K562 (cell line): Measurements from ENCODE around the gene RARRES1. TPM values are rescaled to one million over a fixed set of nuclear protein-coding genes. Genes with fewer than 3 reads are reported as not detected.
A peak's percentile ranks its signal among the peaks of the same experiment; 100 is the strongest.

Experiments used
- ATAC-seq: fragments of 200-7000 bp; cut with Tn5 transposase; 3 replicates; pipeline ENCODE4 v1.9.1; 2020; ENCODE audit warnings: moderate library complexity
- BruUV-seq: library from RNA; stranded (reverse); fragments of 400-500 nt; replicated peaks from 2 replicates; lab custom pipeline; 2021; lab: Mats Ljungman, UMichigan
- CTCF ChIA-PET: fragments of 300-600 bp; formaldehyde crosslinking; extraction: SDS; loops from one replicate; lab custom pipeline; 2021; ENCODE audit warnings: low intra/inter-chr PET ratio; lab: Yijun Ruan, JAX
- POLR2A ChIA-PET: fragments of 300-600, 350-650 bp; sonication (Branson Sonifier 250); formaldehyde crosslinking; extraction: SDS; loops from one replicate; lab custom pipeline; 2021; ENCODE audit warnings: antibody characterized with exemption, inconsistent platforms; lab: Yijun Ruan, JAX
- DNase-seq, 4 experiments: peaks; one replicate each; pipeline versions ENCODE4 v3.0.0 to v3.0.0-alpha.2; 2011 to 2018; ENCODE audit warnings: low spot score in 3 of 4, mixed read lengths in 3 of 4; ENCODE audit errors: extremely low read depth in 1 of 4
- FAIRE-seq: peaks from 2 replicates; lab custom pipeline; 2011; peaks lifted over from hg19 to GRCh38; lab: Jason Lieb, UNC
- H2AFZ ChIP-seq: 2 replicates; pipeline ENCODE4 v1.6.0; 2011; ENCODE audit warnings: low read depth, low read length, control low read depth, inconsistent platforms
- H3K27ac ChIP-seq: fragments of 200-600 bp; 3 replicates; pipeline ENCODE4 v1.8.0; 2011; ENCODE audit warnings: low read depth, mild to moderate bottlenecking, control low read depth, inconsistent platforms, low read length, moderate library complexity, mixed read lengths; ENCODE audit errors: extremely low read depth
- H3K27me3 ChIP-seq, 2 experiments: fragments of 300-600 bp in 1 of 2; 2 replicates in 1 of 2; 3 replicates in 1 of 2; pipeline versions ENCODE4 v1.6.0 to v1.8.0; 2011; ENCODE audit warnings: inconsistent platforms in 2 of 2, low read length in 2 of 2, mild to moderate bottlenecking in 1 of 2, mixed read lengths in 1 of 2, moderate library complexity in 1 of 2; ENCODE audit not compliant: control insufficient read depth in 2 of 2, insufficient read depth in 2 of 2
- H3K36me3 ChIP-seq: fragments of 300-600 bp; 3 replicates; pipeline ENCODE4 v1.8.0; 2011; ENCODE audit warnings: mild to moderate bottlenecking, low read length, inconsistent platforms; ENCODE audit not compliant: control insufficient read depth, insufficient read depth
- H3K4me1 ChIP-seq, 2 experiments: fragments of 200-600 bp in 1 of 2; replicated peaks in 1 of 2; 2 replicates in 1 of 2; 3 replicates in 1 of 2; pipeline versions ENCODE4 v1.5.1 to v1.8.0; 2011; ENCODE audit warnings: inconsistent platforms in 2 of 2, low read length in 2 of 2, mild to moderate bottlenecking in 1 of 2, mixed read lengths in 1 of 2, moderate library complexity in 1 of 2; ENCODE audit not compliant: control insufficient read depth in 2 of 2, insufficient read depth in 2 of 2
- H3K4me2 ChIP-seq: 2 replicates; pipeline ENCODE4 v1.6.1; 2011; ENCODE audit warnings: low read length, control low read depth, inconsistent platforms, mixed read lengths; ENCODE audit not compliant: insufficient read depth
- H3K4me3 ChIP-seq: fragments of 200-600 bp; sonication (generic), shearing (Covaris generic); 2 replicates; pipeline ENCODE4 v1.5.1; 2016; ENCODE audit warnings: control low read depth, inconsistent platforms
- H3K79me2 ChIP-seq: fragments of 200-600 bp; 3 replicates; pipeline ENCODE4 v1.8.0; 2011; ENCODE audit warnings: low read length, inconsistent platforms; ENCODE audit not compliant: control insufficient read depth, insufficient read depth
- H3K9ac ChIP-seq, 2 experiments: 2 replicates each; pipeline versions ENCODE4 v1.6.0 to v1.6.1; 2011; ENCODE audit warnings: low read depth in 2 of 2, low read length in 2 of 2, control low read depth in 1 of 2, inconsistent platforms in 1 of 2, mild to moderate bottlenecking in 1 of 2, mixed read lengths in 1 of 2; ENCODE audit not compliant: insufficient read depth in 1 of 2
- H3K9me1 ChIP-seq: one replicate; pipeline ENCODE4 v1.6.0; 2011; ENCODE audit warnings: inconsistent platforms, mild to moderate bottlenecking, low read length, moderate library complexity; ENCODE audit not compliant: control insufficient read depth, insufficient read depth
- H3K9me3 ChIP-seq: replicated peaks from 2 replicates; pipeline ENCODE4 v1.5.1; 2011; ENCODE audit warnings: low read depth, low read length, inconsistent platforms; ENCODE audit not compliant: control insufficient read depth, insufficient read depth
- H4K20me1 ChIP-seq: replicated peaks from 2 replicates; pipeline ENCODE4 v1.6.1; 2011; ENCODE audit warnings: low read length, inconsistent platforms, mixed read lengths; ENCODE audit not compliant: control insufficient read depth, insufficient read depth
- ARHGAP35 ChIP-seq: fragments of 450-650 bp; IDR thresholded peaks from 2 replicates; pipeline ENCODE4 v1.6.1; 2018; ENCODE audit not compliant: partially characterized antibody
- CBFB ChIP-seq: sonication (generic); formaldehyde crosslinking; IDR thresholded peaks from 2 replicates; pipeline ENCODE4 v1.4.0; 2020; ENCODE audit warnings: mild to moderate bottlenecking, missing genetic modification reagents
- KLF6 ChIP-seq: fragments of 250-450 bp; sonication (Bioruptor Pico); IDR thresholded peaks from 2 replicates; pipeline ENCODE4 v1.4.0; 2020; ENCODE audit warnings: mild to moderate bottlenecking, moderate library complexity, borderline replicate concordance
- MTA1 ChIP-seq: fragments of 450-650 bp; IDR thresholded peaks from 2 replicates; pipeline ENCODE4 v1.6.1; 2017; ENCODE audit warnings: borderline replicate concordance
- MTA2 ChIP-seq: fragments of 450-650 bp; IDR thresholded peaks from 2 replicates; pipeline ENCODE4 v1.6.1; 2016; ENCODE audit warnings: low read depth
- TAF1 ChIP-seq: IDR thresholded peaks from 2 replicates; pipeline ENCODE4 v1.6.1; 2011; ENCODE audit warnings: mild to moderate bottlenecking, low read length, moderate library complexity; ENCODE audit not compliant: insufficient read depth, control insufficient read depth, severe bottlenecking; ENCODE audit errors: extremely low read depth
- TEAD4 ChIP-seq, 2 experiments: sonication (generic) in 1 of 2; formaldehyde crosslinking in 1 of 2; IDR thresholded peaks; 2 replicates each; pipeline versions ENCODE4 v1.6.1 to v1.8.0; 2012 to 2022; ENCODE audit warnings: borderline replicate concordance in 1 of 2, inconsistent platforms in 1 of 2, low read length in 1 of 2, mild to moderate bottlenecking in 1 of 2, missing genetic modification reagents in 1 of 2
- ZFX ChIP-seq: sonication (generic); formaldehyde crosslinking; IDR thresholded peaks from 2 replicates; pipeline ENCODE4 v1.8.0; 2022; ENCODE audit warnings: mild to moderate bottlenecking, missing genetic modification reagents, moderate library complexity
- ZNF134 ChIP-seq: fragments of 250-450 bp; sonication (Bioruptor Pico); conservative IDR thresholded peaks from 2 replicates; pipeline ENCODE4 v1.4.0; 2020
- ZNF707 ChIP-seq: fragments of 250-450 bp; sonication (Bioruptor Pico); conservative IDR thresholded peaks from 2 replicates; pipeline ENCODE4 v1.8.0; 2022; ENCODE audit warnings: inconsistent platforms, mild to moderate bottlenecking, moderate library complexity
- WGBS: fragments of 100-300 bp; shearing (Covaris generic); methylation state at CpG from one replicate; pipeline ENCODE4 v1.1.6; 2016; ENCODE audit warnings: low coverage, mixed read lengths; ENCODE audit not compliant: insufficient coverage; ENCODE audit errors: missing lambda C conversion rate; 5-methylcytosine and 5-hydroxymethylcytosine counted together
- in situ Hi-C: fragments of 300-500 bp; cut with MboI; formaldehyde crosslinking; loops from 4 replicates; pipeline ENCODE4 v1.15.0; 2018; ENCODE audit warnings: inconsistent platforms, mixed read lengths
- intact Hi-C: fragments of 100-400 bp; cut with micrococcal nuclease; formaldehyde crosslinking; loops from 2 replicates; pipeline ENCODE4 v1.14.2; 2022
- polyA plus RNA-seq, 8 experiments: library from polyadenylated mRNA; depleted of rRNA in 4 of 8; stranded (reverse) in 5 of 8; unstranded in 3 of 8; fragments of >200 nt; fragmentation: Nextera tagmentation in 2 of 8; fragmentation: Illumina TruSeq in 1 of 8; extraction: Ambion mirVana in 2 of 8; extraction: Trizol in 1 of 8; gene quantifications; 2 replicates each; pipeline versions ENCODE4 v1.2.1 to v1.2.3, GENCODE V29; 2011 to 2014; ENCODE audit warnings: inconsistent platforms in 1 of 8, missing spikeins in 1 of 8
- total RNA-seq, 7 experiments: library from RNA; depleted of rRNA in 6 of 7; stranded (reverse); fragments of >200 nt in 6 of 7; fragmentation: Illumina TruSeq in 2 of 7; extraction: Trizol in 2 of 7; gene quantifications; 2 replicates each; pipeline versions ENCODE4 v1.2.1 to v1.2.3, GENCODE V29; 2011 to 2021; ENCODE audit warnings: low replicate concordance in 1 of 7
- TF ChIP-seq, protein P1 (sequence below): sonication (generic); formaldehyde crosslinking; IDR thresholded peaks from 2 replicates; pipeline ENCODE4 v1.4.0; 2020; ENCODE audit warnings: mild to moderate bottlenecking, missing genetic modification reagents
- TF ChIP-seq, protein P2 (sequence below): fragments of 250-450 bp; sonication (Bioruptor Pico); IDR thresholded peaks from 2 replicates; pipeline ENCODE4 v1.6.1; 2021; ENCODE audit warnings: mild to moderate bottlenecking

RARRES1 gene
- total and polyA plus RNA-seq, 9 of the 15 experiments (the other 6 are each of a cell fraction or from before 2014, with no cell fraction given): not detected

- no peak overlapping the region; the same call in 1 of the 2 replicates for H3K4me2 ChIP-seq
- intact Hi-C loops (no loop called here), in situ Hi-C loops (no loop called here)
- ChIA-PET CTCF (no interaction called here), POLR2A (interaction anchor here (1.4 kb wide), 1 partner anchor 16 kb away, joined by 3 read pairs; no protein-coding TSS in a partner anchor)
- no peaks in the 10 kb centered on the region for H3K9me1 ChIP-seq
- ATAC-seq (no peak), DNase-seq (no peak), FAIRE-seq (no peak)
- H3K9me3 ChIP-seq: no peaks in the 10 kb centered on the region
- no peak overlapping the region for H2AFZ ChIP-seq
- no peaks in the 10 kb centered on the region for H4K20me1 ChIP-seq
- peaks cover 22% of the 10 kb centered on the region; the same call in 2 of the 3 replicates for H3K36me3 ChIP-seq
- H3K4me1 ChIP-seq: peaks cover 19 to 31% of the 10 kb centered on the region in 2 experiments; a peak in 3 of 5 replicates
- H3K9ac ChIP-seq: peak overlapping the region in 1 of 2 experiments; percentile 37; a peak in 1 of 4 replicates
- no peak overlapping the region for H3K4me3 ChIP-seq
- H3K27ac ChIP-seq: no peak overlapping the region
- H3K27me3 ChIP-seq: no peaks in the 10 kb centered on the region
- no TSS peak for BruUV-seq
- WGBS: 84% methylated on average over 5 of the region's 6 CpGs
- no peaks in the 10 kb centered on the region for H3K79me2 ChIP-seq
- TF ChIP-seq ZNF707 (CRISPR knock-in tag) (no peak), MTA1 (no peak), TEAD4 (IDR thresholded peaks at IDR 0.05; ENCODE audit: low read length) (no peak), TEAD4 (CRISPR knock-in tag; IDR thresholded peaks at IDR 0.05; ENCODE audit: borderline replicate concordance) (no peak), ZFX (CRISPR knock-in tag) (no peak), ARHGAP35 (no peak), ZNF134 (CRISPR knock-in tag) (no peak), CBFB (CRISPR knock-in tag) (no peak), MTA2 (no peak), TAF1 (no peak), KLF6 (CRISPR knock-in tag) (no peak)
- TF ChIP-seq, protein P1, sequence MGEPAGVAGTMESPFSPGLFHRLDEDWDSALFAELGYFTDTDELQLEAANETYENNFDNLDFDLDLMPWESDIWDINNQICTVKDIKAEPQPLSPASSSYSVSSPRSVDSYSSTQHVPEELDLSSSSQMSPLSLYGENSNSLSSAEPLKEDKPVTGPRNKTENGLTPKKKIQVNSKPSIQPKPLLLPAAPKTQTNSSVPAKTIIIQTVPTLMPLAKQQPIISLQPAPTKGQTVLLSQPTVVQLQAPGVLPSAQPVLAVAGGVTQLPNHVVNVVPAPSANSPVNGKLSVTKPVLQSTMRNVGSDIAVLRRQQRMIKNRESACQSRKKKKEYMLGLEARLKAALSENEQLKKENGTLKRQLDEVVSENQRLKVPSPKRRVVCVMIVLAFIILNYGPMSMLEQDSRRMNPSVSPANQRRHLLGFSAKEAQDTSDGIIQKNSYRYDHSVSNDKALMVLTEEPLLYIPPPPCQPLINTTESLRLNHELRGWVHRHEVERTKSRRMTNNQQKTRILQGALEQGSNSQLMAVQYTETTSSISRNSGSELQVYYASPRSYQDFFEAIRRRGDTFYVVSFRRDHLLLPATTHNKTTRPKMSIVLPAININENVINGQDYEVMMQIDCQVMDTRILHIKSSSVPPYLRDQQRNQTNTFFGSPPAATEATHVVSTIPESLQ (CRISPR knock-in tag): no peak
- TF ChIP-seq, protein P2, sequence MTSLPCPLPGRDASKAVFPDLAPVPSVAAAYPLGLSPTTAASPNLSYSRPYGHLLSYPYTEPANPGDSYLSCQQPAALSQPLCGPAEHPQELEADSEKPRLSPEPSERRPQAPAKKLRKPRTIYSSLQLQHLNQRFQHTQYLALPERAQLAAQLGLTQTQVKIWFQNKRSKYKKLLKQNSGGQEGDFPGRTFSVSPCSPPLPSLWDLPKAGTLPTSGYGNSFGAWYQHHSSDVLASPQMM: no peak
Observed at GRCh38 chr3:158738653-158739052, 6.4 kb upstream of the RARRES1 start.
